Activated naive CD4-positive, alpha-beta T cell treated with anti-CD3 and anti-CD28 coated beads, Interleukin-2, amount 50 U/mL, for 72 hours (primary cell): ENCODE data around the gene DPH3. TPM values are rescaled to one million over a fixed set of nuclear protein-coding genes. Genes with fewer than 3 reads are reported as not detected.

ENCODE experiments used
- ATAC-seq, 2 donors: fragments of 150-1000 bp; cut with Tn5 transposase; 2 replicates each; pipeline ENCODE4 v1.10.0; 2021; ENCODE audit warnings: mild to moderate bottlenecking in 2 of 2, moderate library complexity in 2 of 2
- DNase-seq, 2 donors: peaks; one replicate each; pipeline ENCODE4 v3.0.0; 2021 to 2022; ENCODE audit warnings: low spot score in 2 of 2
- H3K27ac Mint-ChIP-seq, 2 donors: one replicate each; pipeline ENCODE4 v1.8.0; 2022; ENCODE audit warnings: mild to moderate bottlenecking in 2 of 2, mixed read lengths in 2 of 2
- H3K36me3 Mint-ChIP-seq, 2 donors: one replicate each; pipeline ENCODE4 v1.8.0; 2022; ENCODE audit warnings: mixed read lengths in 2 of 2
- H3K9me3 Mint-ChIP-seq, 2 donors: one replicate each; pipeline ENCODE4 v1.8.0; 2022; ENCODE audit warnings: mixed read lengths in 2 of 2
- total RNA-seq, 2 donors: library from RNA; stranded (reverse); gene quantifications; one replicate each; pipeline ENCODE4 v1.2.3, GENCODE V29; 2022

DPH3 gene
- total RNA-seq, 2 donors from 2014 or later: 15.2 to 23.9 TPM

DNA sequence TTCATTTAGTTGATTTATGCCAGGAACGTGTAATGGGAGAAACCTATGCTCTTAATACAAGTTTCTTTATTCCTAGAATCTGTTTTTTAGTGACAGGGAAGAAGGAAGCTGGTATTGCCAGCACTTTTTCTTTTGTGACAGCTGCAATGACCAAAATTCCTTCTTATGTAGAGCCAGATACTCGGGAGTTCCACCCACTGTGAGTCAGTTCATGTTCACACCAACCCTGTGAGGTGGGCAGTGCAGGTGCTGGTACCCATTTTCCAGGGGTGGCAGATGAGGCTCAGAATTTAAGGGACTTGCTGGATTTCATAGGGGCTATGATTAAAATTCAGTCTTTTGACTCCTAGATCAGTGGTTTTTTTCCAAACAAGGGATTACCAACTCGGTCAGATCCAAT, 35.0 kb upstream of the DPH3 start:
- no peak for ATAC-seq
- Mint-ChIP-seq H3K27ac (peak overlapping the region; percentile 75 to 89), H3K9me3 (peaks cover 0 to 4% of the 10 kb centered on the region in 2 donors), H3K36me3 (peaks cover 57 to 82% of the 10 kb centered on the region in 2 donors)
- no peak for DNase-seq

- DNase-seq (no peak), ATAC-seq (no peak)
- H3K9me3 Mint-ChIP-seq: peaks cover 0 to 4% of the 10 kb centered on the region in 2 donors
- peaks cover 50 to 83% of the 10 kb centered on the region in 2 donors for H3K36me3 Mint-ChIP-seq
- H3K27ac Mint-ChIP-seq: peak overlapping the region; percentile 66 to 89
Measured at GRCh38 chr3:16298891-16299290, 34.1 kb upstream of the DPH3 start.

- peak overlapping the region; percentile 87 to 89 for H3K27ac Mint-ChIP-seq
- peaks cover 46 to 86% of the 10 kb centered on the region in 2 donors for H3K36me3 Mint-ChIP-seq
- DNase-seq (no peak), ATAC-seq (peak in 1 of 2 donors; percentile 12)
- H3K9me3 Mint-ChIP-seq: peaks cover 0 to 4% of the 10 kb centered on the region in 2 donors
Measured at GRCh38 chr3:16297997-16298885, 33.5 kb upstream of the DPH3 start.

DNA sequence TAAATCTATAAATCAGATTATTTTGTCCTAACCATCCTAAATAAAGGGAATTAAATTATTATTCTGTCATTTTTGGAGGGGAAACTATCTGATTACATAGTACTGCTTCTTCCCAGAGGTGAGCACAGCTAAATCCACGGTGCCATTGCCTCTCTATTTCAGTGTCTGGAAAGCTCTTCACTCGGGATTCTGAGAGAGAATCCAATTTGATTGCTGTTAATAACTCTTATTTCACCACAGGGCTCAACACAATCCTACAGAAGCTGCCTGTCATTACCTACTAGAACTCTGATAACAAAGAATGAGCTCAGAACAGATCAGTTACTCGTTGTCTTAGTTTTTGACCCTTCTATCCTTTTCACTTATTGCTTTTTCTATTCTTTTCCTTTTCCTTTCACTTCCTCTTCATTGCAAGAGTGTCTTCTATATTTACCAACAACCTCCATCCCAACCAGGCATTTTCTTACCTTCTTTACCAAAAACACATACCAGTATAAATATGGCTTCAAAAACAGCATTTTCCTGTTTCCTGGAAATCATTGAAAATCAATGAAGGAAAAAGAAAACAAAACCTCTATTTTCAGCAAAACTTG, 30.7 kb upstream of the DPH3 start:
- no peak for DNase-seq
- Mint-ChIP-seq H3K36me3 (peaks cover 32 to 84% of the 10 kb centered on the region in 2 donors), H3K27ac (peak overlapping the region; percentile 78 to 80), H3K9me3 (peaks cover 4 to 9% of the 10 kb centered on the region in 2 donors)
- ATAC-seq: no peak

- ATAC-seq: peak; percentile 18 to 79
- H3K9me3 Mint-ChIP-seq: peaks cover 4 to 9% of the 10 kb centered on the region in 2 donors
- no peak for DNase-seq
- peaks cover 32 to 84% of the 10 kb centered on the region in 2 donors for H3K36me3 Mint-ChIP-seq
- peak overlapping the region; percentile 80 to 86 for H3K27ac Mint-ChIP-seq
Measured at GRCh38 chr3:16294844-16295243, 30.1 kb upstream of the DPH3 start.

DNA sequence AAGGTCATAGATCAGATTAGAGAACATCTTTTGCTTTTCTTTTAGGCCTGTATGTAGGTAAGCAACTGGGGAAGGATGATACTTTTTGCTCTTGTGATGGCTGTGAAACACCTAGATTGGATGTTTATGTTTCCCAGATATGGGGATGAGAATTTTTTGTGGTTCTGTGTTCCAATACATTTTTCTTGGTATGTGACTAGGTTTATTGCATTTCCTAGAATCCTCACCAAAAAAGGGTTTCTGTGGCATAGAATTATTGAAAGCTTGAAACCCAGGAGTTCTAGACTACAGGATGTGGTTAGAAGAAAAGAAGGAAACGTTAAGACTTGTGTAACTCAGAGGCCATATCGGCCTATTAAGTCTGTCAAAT, 26.1 kb upstream of the DPH3 start:
- ATAC-seq (peak; percentile 26 to 49), DNase-seq (no peak)
- peaks cover 4 to 8% of the 10 kb centered on the region in 2 donors for H3K9me3 Mint-ChIP-seq
- H3K27ac Mint-ChIP-seq: peak overlapping the region; percentile 77 to 91
- H3K36me3 Mint-ChIP-seq: peaks cover 45 to 82% of the 10 kb centered on the region in 2 donors

DNA sequence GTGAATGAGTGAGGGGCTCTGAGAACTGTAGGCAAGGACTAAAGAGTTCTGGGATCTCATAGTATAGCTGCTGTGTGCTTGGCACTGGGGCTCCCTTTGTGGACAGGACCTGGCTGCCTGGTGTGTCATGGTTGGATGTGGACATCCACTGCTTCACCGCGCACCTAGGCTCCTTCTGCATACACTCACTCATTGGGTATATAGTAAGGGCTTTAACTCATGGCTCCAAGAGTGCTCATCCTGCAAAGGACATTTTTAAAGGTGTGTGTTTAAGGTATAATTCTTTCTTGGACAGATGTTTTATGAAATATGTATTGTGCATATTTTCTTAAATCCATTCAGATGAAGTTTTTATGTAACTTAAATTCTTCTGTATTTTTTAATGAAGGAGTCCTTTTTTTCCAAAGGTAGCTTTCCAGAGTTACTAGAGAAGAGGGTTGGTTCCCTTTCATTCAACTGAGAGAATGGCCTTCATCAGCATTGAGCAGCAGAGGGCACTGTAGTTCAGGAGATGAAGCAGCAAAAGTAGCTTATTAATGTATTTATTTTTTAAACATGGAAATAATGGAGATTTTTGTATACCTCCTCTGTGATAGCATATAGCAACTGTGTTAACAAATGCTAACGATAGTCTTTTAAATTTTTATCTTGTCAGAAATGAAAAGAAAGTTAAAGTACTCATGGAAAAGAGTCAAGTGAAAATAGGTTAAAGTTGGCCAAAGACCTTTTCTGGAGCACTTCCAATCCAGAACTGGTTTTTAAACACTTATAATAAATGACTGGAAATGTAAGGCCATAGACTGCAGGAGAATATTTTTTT, 25.5 kb upstream of the DPH3 start:
- ATAC-seq (peak in 1 of 2 donors; percentile 0), DNase-seq (no peak)
- Mint-ChIP-seq H3K36me3 (peaks cover 39 to 82% of the 10 kb centered on the region in 2 donors), H3K9me3 (peaks cover 4 to 5% of the 10 kb centered on the region in 2 donors), H3K27ac (peak overlapping the region; percentile 77 to 91)

DNA sequence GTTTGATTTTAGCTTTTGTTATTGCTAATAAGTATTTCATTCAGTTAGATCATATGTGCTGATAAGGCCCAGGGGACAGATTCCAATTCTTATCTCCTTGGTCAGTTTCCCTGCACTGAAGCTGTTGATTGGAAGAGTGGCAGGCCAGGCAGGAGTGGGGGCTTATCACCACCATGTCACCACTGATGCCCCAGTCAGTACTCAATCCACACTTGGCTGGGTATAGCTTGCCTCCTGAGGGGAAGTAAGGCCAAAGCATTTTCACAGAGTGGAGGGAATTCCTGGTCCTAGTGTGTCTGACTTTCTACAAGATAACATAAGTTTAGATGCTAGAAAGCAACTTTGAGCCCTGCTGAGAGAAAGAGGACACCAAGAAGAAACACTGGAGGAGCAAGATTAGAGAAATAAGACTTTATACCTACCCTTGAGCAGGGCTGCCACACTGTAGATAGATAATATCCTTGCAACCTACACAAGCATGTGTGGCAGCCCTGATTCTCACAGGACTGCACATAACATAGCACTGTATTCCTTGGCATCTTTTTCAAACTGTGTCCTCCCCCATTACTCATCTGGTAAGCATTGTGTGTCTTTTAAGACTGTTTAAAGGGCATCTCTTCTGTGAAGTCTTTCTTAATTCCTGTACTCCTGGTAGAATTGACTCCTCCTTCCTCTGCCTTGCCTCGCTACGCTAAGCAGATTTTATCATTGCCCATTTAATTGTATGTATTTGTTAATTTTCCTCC, 24.6 kb upstream of the DPH3 start:
- peaks cover 38 to 81% of the 10 kb centered on the region in 2 donors for H3K36me3 Mint-ChIP-seq
- ATAC-seq (peak in 1 of 2 donors; percentile 32), DNase-seq (no peak)
- peaks cover 4 to 5% of the 10 kb centered on the region in 2 donors for H3K9me3 Mint-ChIP-seq
- peak overlapping the region; percentile 38 to 91 for H3K27ac Mint-ChIP-seq

- ATAC-seq: peak in 1 of 2 donors; percentile 42
- H3K36me3 Mint-ChIP-seq: peaks cover 40 to 77% of the 10 kb centered on the region in 2 donors
- H3K27ac Mint-ChIP-seq: peak overlapping the region in 1 of 2 donors; percentile 91
- DNase-seq: no peak
- peaks cover 4 to 5% of the 10 kb centered on the region in 2 donors for H3K9me3 Mint-ChIP-seq
Measured at GRCh38 chr3:16288664-16289063, 23.9 kb upstream of the DPH3 start.

DNA sequence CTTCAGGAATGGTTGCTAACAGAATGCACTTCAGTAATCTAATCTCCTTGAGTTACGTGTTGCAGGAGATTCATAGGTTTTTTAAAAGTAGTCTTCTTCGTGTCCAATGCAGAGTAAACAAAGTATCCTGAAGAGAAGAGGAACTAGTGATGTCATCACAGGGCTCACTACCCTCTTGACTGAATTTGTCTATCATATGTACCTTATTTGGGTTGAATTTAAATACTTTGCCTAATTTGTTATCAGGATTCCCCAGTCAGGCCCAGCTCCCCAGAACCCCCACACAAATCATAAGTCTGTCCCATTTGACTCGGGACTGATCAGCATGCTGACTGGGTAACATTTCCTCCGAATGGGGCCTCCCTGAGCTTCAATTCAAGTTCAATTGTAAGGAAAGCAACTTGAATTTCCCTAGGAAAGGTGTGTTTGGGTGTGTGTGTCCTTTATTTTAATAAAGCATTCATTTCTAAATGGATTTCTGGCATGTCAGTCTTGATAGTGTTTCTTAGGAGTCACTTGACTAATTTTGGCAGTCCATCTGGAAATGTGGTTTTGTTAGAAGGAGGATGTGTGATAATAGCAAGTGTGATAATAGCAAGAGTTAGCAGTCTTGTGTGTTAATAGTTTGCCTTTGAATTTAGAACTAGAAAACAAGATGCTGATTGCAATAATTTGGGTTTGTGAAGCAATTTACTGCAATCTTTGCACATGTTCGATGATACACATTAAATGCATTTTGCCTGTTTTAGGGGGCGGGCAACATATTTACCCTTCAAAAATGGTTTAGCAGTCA, 22.2 kb upstream of the DPH3 start:
- ATAC-seq: peak; percentile 4 to 7
- H3K27ac Mint-ChIP-seq: peak overlapping the region; percentile 84 to 91
- DNase-seq: no peak
- H3K36me3 Mint-ChIP-seq: peaks cover 44 to 75% of the 10 kb centered on the region in 2 donors
- peaks cover 0 to 4% of the 10 kb centered on the region in 2 donors for H3K9me3 Mint-ChIP-seq

DNA sequence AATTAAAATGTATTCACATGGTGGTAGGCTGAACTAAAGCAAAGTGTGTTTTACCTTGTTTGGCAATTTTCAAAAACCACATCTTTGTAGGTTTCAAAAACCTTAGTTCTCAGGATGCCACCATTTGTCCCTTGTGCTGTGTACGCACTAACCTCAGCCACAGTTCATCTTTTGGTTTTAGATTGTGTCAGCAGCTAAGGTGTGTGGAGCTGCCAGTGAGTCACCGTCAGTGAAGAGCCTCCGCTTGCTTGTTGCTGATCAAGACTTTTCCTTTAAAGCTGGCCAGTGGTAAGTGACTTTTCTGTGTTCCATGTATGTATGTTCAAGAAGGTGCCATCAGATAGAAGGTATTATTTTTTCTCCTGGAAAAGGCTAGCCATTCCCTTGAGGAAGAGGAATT, 21.4 kb upstream of the DPH3 start:
- DNase-seq (peak; percentile 61 to 78), ATAC-seq (peak; percentile 89 to 90)
- Mint-ChIP-seq H3K27ac (peak overlapping the region; percentile 84 to 91), H3K9me3 (peaks cover 0 to 4% of the 10 kb centered on the region in 2 donors), H3K36me3 (peaks cover 44 to 71% of the 10 kb centered on the region in 2 donors)

GRCh38 chr3:16284633-16285032, 19.9 kb upstream of the DPH3 start:
- ATAC-seq (no peak), DNase-seq (no peak)
- Mint-ChIP-seq H3K36me3 (peaks cover 44 to 66% of the 10 kb centered on the region in 2 donors), H3K27ac (peak overlapping the region; percentile 5 to 91), H3K9me3 (peaks cover 0 to 4% of the 10 kb centered on the region in 2 donors)

DNA sequence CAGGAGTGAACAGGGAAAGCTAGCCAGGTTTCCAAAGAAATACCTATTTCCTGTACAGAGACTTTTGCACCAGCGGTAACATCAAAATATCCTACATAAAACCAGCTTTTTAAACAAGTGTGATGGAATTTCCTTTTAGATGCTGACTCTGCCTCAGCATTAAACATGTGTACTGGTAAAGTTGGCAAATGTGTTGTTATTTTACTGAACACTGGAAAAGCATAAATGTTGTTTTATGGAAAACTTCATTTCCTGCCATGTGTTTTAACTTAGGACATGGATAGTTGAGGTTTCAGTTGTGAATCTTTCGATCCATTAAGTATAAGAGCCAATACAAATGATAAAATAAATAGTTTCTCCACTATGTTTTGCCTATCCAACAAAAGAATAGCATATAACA, 15.9 kb upstream of the DPH3 start:
- ATAC-seq: no peak
- peaks cover 0 to 4% of the 10 kb centered on the region in 2 donors for H3K9me3 Mint-ChIP-seq
- peaks cover 20 to 39% of the 10 kb centered on the region in 2 donors for H3K36me3 Mint-ChIP-seq
- no peak for DNase-seq
- no peak overlapping the region for H3K27ac Mint-ChIP-seq

DNA sequence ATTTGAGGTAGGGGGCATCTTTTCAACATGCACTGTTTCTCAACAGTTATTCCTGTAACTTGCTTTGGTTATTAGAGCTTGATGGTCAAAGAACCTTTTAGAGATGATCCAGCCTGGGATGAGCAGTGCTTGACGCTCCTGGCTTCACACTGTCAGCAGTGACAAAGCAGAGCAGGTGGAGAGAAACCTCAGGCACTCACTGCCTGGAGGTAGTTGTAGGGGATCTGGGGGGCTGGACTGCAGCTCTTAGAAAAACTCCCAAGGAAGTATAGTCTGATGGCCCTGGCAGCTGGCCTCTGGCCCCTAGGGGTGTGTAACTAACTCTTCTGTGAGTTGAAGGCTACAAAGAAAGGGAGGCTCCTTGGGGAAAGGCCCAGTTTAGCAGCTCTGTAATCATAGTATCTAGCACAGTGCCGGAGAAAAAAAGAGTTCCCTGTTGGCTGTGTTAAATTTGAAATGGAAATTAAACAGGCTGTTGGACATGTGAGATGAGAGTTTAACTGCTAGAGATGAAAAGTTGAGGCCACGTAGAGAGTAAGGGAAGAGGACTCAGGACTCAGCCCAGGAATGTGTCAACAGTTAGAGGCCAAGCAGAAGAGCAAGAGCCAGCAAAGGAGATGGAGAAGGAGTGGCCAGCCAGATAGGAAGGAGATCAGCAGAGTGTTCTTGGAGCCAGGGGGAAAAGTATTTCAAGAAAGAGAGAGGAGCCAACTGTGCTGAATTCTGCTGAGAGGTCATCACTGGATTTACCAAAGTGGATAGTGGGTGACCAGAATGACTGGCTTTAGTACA, 14.5 kb upstream of the DPH3 start:
- Mint-ChIP-seq H3K36me3 (peaks cover 20 to 26% of the 10 kb centered on the region in 2 donors), H3K9me3 (peaks cover 0 to 4% of the 10 kb centered on the region in 2 donors), H3K27ac (no peak overlapping the region)
- DNase-seq: no peak
- no peak for ATAC-seq
